ENCODE measurements around the gene VEZT. TPM values are rescaled to one million over a fixed set of nuclear protein-coding genes. Genes with fewer than 3 reads are reported as not detected.

Gene VEZT
- total RNA-seq, 2 experiments from 2014 or later: 57.7 to 77.1 TPM

- TF ChIP-seq EZH2phosphoT487 (IDR thresholded peaks at IDR 0.05; ENCODE audit: borderline replicate concordance, low read depth, low read length) (no peak), CTCF (conservative IDR thresholded peaks at IDR 0.05; ENCODE audit: low read length) (no peak)
- no peaks in the 10 kb centered on the region for H4K20me1 ChIP-seq (ENCODE audit: insufficient read depth, low read length)
- no peak overlapping the region for H3K27ac ChIP-seq (ENCODE audit: low read depth, low read length, poor library complexity, severe bottlenecking)
- DNase-seq (ENCODE audit: low spot score): no peak
- H3K79me2 ChIP-seq (ENCODE audit: insufficient read depth, low read depth, low read length): peaks cover 3% of the 10 kb centered on the region; the same call in 1 of the 2 replicates
- no peak overlapping the region for H3K4me2 ChIP-seq (ENCODE audit: low read length)
- no peak overlapping the region for H3K4me3 ChIP-seq (ENCODE audit: low read depth, low read length, poor library complexity, severe bottlenecking)
- H3K4me1 ChIP-seq (ENCODE audit: insufficient read depth, low read length, poor library complexity, severe bottlenecking): peaks cover 33% of the 10 kb centered on the region
- ChIA-PET POLR2A (interaction anchor here (0.7 to 1.5 kb wide), 3 partner anchors 8 to 151 kb away, joined by 3 to 5 read pairs (median 4); partner anchors contain the start of genes FGD6 and VEZT), CTCF (ENCODE audit: unreplicated experiment) (no interaction called here)
- intact Hi-C loops (cut with micrococcal nuclease; ENCODE audit: unreplicated experiment): no loop called here
- H3K9me2 ChIP-seq (ENCODE audit: insufficient read depth, low read length): no peaks in the 10 kb centered on the region
- H3K9me3 ChIP-seq (ENCODE audit: low read length): no peaks in the 10 kb centered on the region
- no peak overlapping the region for H2AFZ ChIP-seq (ENCODE audit: low read length)
- no TSS peak for BruUV-seq (replicated peaks)
- no peaks in the 10 kb centered on the region; the same call in 1 of the 2 replicates for H3K36me3 ChIP-seq (ENCODE audit: insufficient read depth, low read length)
Observed at GRCh38 chr12:95206916-95207315, 10.7 kb upstream of the VEZT start.

GRCh38 chr12:95207407-95207806 lies 10.2 kb upstream of the VEZT start:
- intact Hi-C loops (cut with micrococcal nuclease; ENCODE audit: unreplicated experiment): no loop called here

More at GRCh38 chr12:95207407-95207806, 10.2 kb upstream of the VEZT start:
- H3K9me3 ChIP-seq (ENCODE audit: low read length): no peaks in the 10 kb centered on the region
- no peaks in the 10 kb centered on the region for H4K20me1 ChIP-seq (ENCODE audit: insufficient read depth, low read length)
- H3K9me2 ChIP-seq (ENCODE audit: insufficient read depth, low read length): no peaks in the 10 kb centered on the region
- no peak for DNase-seq (ENCODE audit: low spot score)
- peaks cover 6% of the 10 kb centered on the region for H3K79me2 ChIP-seq (ENCODE audit: insufficient read depth, low read depth, low read length)
- POLR2A ChIA-PET: interaction anchor here (0.7 to 1.5 kb wide), 2 partner anchors 9 to 10 kb away, joined by 3 to 5 read pairs; partner anchors contain the start of genes FGD6 and VEZT
- no TSS peak for BruUV-seq (replicated peaks)
- H3K4me1 ChIP-seq (ENCODE audit: insufficient read depth, low read length, poor library complexity, severe bottlenecking): peaks cover 28% of the 10 kb centered on the region
- H2AFZ ChIP-seq (ENCODE audit: low read length): no peak overlapping the region
- H3K4me2 ChIP-seq (ENCODE audit: low read length): no peak overlapping the region
- no peak overlapping the region for H3K27ac ChIP-seq (ENCODE audit: low read depth, low read length, poor library complexity, severe bottlenecking)
- H3K36me3 ChIP-seq (ENCODE audit: insufficient read depth, low read length): no peaks in the 10 kb centered on the region; the same call in 1 of the 2 replicates
- CTCF ChIA-PET (ENCODE audit: unreplicated experiment): no interaction called here
- no peak for TF ChIP-seq EZH2phosphoT487 (IDR thresholded peaks at IDR 0.05; ENCODE audit: borderline replicate concordance, low read depth, low read length)
- TF ChIP-seq CTCF (conservative IDR thresholded peaks at IDR 0.05; ENCODE audit: low read length): no peak
- no peak overlapping the region for H3K4me3 ChIP-seq (ENCODE audit: low read depth, low read length, poor library complexity, severe bottlenecking)

Data from OCI-LY7 (cell line).